ENCODE results near the gene GPC5.

GPC5 gene

GRCh38 chr13:91537376-91537775, 139.0 kb downstream of the GPC5 start:
- no peak for DNase-seq (ENCODE audit: low read depth in 2 of 2)

- no peak for DNase-seq (ENCODE audit: low read depth in 2 of 2)
Measured at GRCh38 chr13:91539286-91540157, 141.1 kb downstream of the GPC5 start.

- no peak for DNase-seq (ENCODE audit: low read depth in 2 of 2)
Measured at GRCh38 chr13:91540158-91540736, 141.8 kb downstream of the GPC5 start.

GRCh38 chr13:91544723-91545122, 146.3 kb downstream of the GPC5 start:
- no peak for DNase-seq (ENCODE audit: low read depth in 2 of 2)

- DNase-seq (ENCODE audit: low read depth in 2 of 2): no peak
Measured at GRCh38 chr13:91546900-91547299, 148.5 kb downstream of the GPC5 start.

GRCh38 chr13:91553584-91553983, 155.2 kb downstream of the GPC5 start:
- no peak for DNase-seq (ENCODE audit: low read depth in 2 of 2)

- no peak for DNase-seq (ENCODE audit: low read depth in 2 of 2)
Measured at GRCh38 chr13:91554101-91554500, 155.7 kb downstream of the GPC5 start.

GRCh38 chr13:91557328-91558090, 159.1 kb downstream of the GPC5 start:
- DNase-seq (ENCODE audit: low read depth in 2 of 2): no peak

- DNase-seq (ENCODE audit: low read depth in 2 of 2): no peak
Measured at GRCh38 chr13:91563799-91564198, 165.4 kb downstream of the GPC5 start.

- no peak for DNase-seq (ENCODE audit: low read depth in 2 of 2)
Measured at GRCh38 chr13:91564396-91564795, 166.0 kb downstream of the GPC5 start.

- no peak for DNase-seq (ENCODE audit: low read depth in 2 of 2)
Measured at GRCh38 chr13:91565296-91565695, 166.9 kb downstream of the GPC5 start.

- DNase-seq (ENCODE audit: low read depth in 2 of 2): no peak
Measured at GRCh38 chr13:91567485-91568207, 169.2 kb downstream of the GPC5 start.

GRCh38 chr13:91571681-91572080, 173.3 kb downstream of the GPC5 start:
- DNase-seq (ENCODE audit: low read depth in 2 of 2): no peak

- DNase-seq (ENCODE audit: low read depth in 2 of 2): no peak
Measured at GRCh38 chr13:91572439-91572838, 174.0 kb downstream of the GPC5 start.

- DNase-seq (ENCODE audit: low read depth in 2 of 2): no peak
Measured at GRCh38 chr13:91572944-91573598, 174.7 kb downstream of the GPC5 start.

- no peak for DNase-seq (ENCODE audit: low read depth in 2 of 2)
Measured at GRCh38 chr13:91574766-91575165, 176.3 kb downstream of the GPC5 start.

- no peak for DNase-seq (ENCODE audit: low read depth in 2 of 2)
Measured at GRCh38 chr13:91576590-91576989, 178.2 kb downstream of the GPC5 start.

- no peak for DNase-seq (ENCODE audit: low read depth in 2 of 2)
Measured at GRCh38 chr13:91579320-91579719, 180.9 kb downstream of the GPC5 start.

GRCh38 chr13:91580749-91581148, 182.3 kb downstream of the GPC5 start:
- no peak for DNase-seq (ENCODE audit: low read depth in 2 of 2)

GRCh38 chr13:91586609-91587008, 188.2 kb downstream of the GPC5 start:
- DNase-seq (ENCODE audit: low read depth in 2 of 2): no peak

GRCh38 chr13:91588541-91588940, 190.1 kb downstream of the GPC5 start:
- no peak for DNase-seq (ENCODE audit: low read depth in 2 of 2)
